Neutrophil (primary cell): ENCODE data around the gene CLTA.
"Not testable (repeated sequence)": the region's sequence is repeated elsewhere in the genome, so short reads cannot be mapped to it uniquely, and the experiment has no call there.

Experiments
- H3K27ac ChIP-seq: fragments of 200-600 bp; sonication (generic); 2 replicates; pipeline ENCODE4 v1.5.1; 2016; ENCODE audit warnings: mild to moderate bottlenecking, moderate library complexity
- H3K27me3 ChIP-seq: fragments of 200-600 bp; sonication (generic); 2 replicates; pipeline ENCODE4 v1.6.0; 2016; ENCODE audit warnings: mild to moderate bottlenecking
- H3K36me3 ChIP-seq: fragments of 200-600 bp; sonication (generic); 2 replicates; pipeline ENCODE4 v1.5.1; 2017
- H3K4me1 ChIP-seq, 2 experiments: fragments of 200-600 bp in 1 of 2; sonication (generic) in 1 of 2; 1 replicate in 1 of 2; 2 replicates in 1 of 2; pipeline versions ENCODE4 v1.5.1 to v1.6.1; 2013 to 2016; ENCODE audit warnings: low read depth in 1 of 2, low read length in 1 of 2, mild to moderate bottlenecking in 1 of 2, moderate library complexity in 1 of 2; ENCODE audit not compliant: control insufficient read depth in 1 of 2, insufficient read depth in 1 of 2
- H3K4me3 ChIP-seq, 2 experiments: fragments of 200-600 bp in 1 of 2; sonication (generic) in 1 of 2; 1 replicate in 1 of 2; 2 replicates in 1 of 2; pipeline ENCODE4 v1.5.1; 2013 to 2016; ENCODE audit warnings: low read depth in 1 of 2, low read length in 1 of 2, mild to moderate bottlenecking in 1 of 2, moderate library complexity in 1 of 2
- H3K9me3 ChIP-seq: fragments of 200-600 bp; sonication (generic); 2 replicates; pipeline ENCODE4 v1.5.1; 2016
- CTCF ChIP-seq: fragments of 200-600 bp; sonication (generic); IDR thresholded peaks from 2 replicates; pipeline ENCODE4 v1.5.1; 2016; ENCODE audit warnings: antibody characterized with exemption

Gene CLTA

DNA sequence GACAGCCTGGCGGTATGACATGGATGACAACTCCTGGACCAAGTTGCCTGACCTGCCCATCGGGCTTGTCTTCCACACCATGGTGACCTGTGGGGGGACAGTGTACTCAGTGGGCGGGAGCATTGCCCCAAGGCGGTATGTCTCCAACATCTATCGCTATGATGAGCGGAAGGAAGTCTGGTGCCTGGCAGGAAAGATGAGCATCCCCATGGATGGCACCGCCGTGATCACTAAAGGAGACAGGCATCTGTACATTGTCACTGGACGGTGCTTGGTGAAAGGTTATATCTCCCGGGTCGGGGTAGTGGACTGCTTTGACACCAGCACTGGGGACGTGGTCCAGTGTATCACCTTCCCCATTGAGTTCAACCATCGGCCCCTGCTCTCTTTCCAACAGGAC is 20.2 kb upstream of the CLTA start:
- TF ChIP-seq CTCF: no peak
- Histone ChIP-seq H3K9me3 (no peaks in the 10 kb centered on the region), H3K36me3 (no peaks in the 10 kb centered on the region), H3K27me3 (no peaks in the 10 kb centered on the region), H3K27ac (no peak overlapping the region), H3K4me3 (no peak overlapping the region), H3K4me1 (peaks cover 15 to 22% of the 10 kb centered on the region in 2 experiments)

DNA sequence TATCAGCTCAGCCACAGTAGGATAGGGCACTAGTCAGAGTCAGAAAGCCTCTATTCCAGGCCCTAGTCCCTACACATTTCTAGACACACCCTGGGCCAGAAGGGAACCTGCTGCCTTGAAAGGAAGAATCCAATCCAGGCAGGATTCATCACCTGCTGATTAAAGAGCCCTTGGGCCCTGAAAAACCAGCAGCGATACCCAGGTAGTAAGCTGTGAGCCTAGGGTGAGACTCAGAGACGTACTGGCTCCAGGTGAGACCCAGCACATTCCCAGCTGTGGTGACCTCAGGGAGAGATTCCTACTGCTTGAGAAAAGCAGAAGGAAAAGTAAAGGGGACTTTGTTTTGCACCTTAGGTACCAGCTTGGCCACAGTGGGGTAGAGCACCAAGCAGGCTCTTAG is 16.9 kb upstream of the CLTA start:
- Histone ChIP-seq H3K27me3 (no peaks in the 10 kb centered on the region), H3K27ac (no peak overlapping the region), H3K36me3 (no peaks in the 10 kb centered on the region), H3K4me3 (no peak overlapping the region), H3K4me1 (peaks cover 5 to 6% of the 10 kb centered on the region in 2 experiments), H3K9me3 (no peaks in the 10 kb centered on the region)
- no peak for TF ChIP-seq CTCF

- Histone ChIP-seq H3K36me3 (no peaks in the 10 kb centered on the region), H3K4me1 (peaks cover 4 to 6% of the 10 kb centered on the region in 2 experiments), H3K27me3 (no peaks in the 10 kb centered on the region), H3K9me3 (no peaks in the 10 kb centered on the region), H3K27ac (no peak overlapping the region), H3K4me3 (no peak overlapping the region)
- no peak for TF ChIP-seq CTCF
These were observed 16.4 kb upstream of the CLTA start for GRCh38 chr9:36174271-36174670.

GRCh38 chr9:36174731-36175130 is 16.0 kb upstream of the CLTA start:
- H3K27me3 ChIP-seq: no peaks in the 10 kb centered on the region
- peaks cover 0 to 1% of the 10 kb centered on the region in 2 experiments for H3K4me1 ChIP-seq
- no peak overlapping the region for H3K27ac ChIP-seq
- no peaks in the 10 kb centered on the region for H3K9me3 ChIP-seq
- no peak overlapping the region for H3K4me3 ChIP-seq
- TF ChIP-seq CTCF: no peak
- no peaks in the 10 kb centered on the region for H3K36me3 ChIP-seq

- not testable (repeated sequence) for H3K9me3 ChIP-seq, H3K27me3 ChIP-seq, H3K36me3 ChIP-seq, H3K27ac ChIP-seq, H3K4me3 ChIP-seq, H3K4me1 ChIP-seq
These were observed 15.5 kb upstream of the CLTA start for GRCh38 chr9:36175209-36175608.

GRCh38 chr9:36176496-36176895 is 14.2 kb upstream of the CLTA start:
- not testable (repeated sequence) for H3K9me3 ChIP-seq, H3K36me3 ChIP-seq, H3K27me3 ChIP-seq, H3K4me1 ChIP-seq, H3K4me3 ChIP-seq, H3K27ac ChIP-seq

DNA sequence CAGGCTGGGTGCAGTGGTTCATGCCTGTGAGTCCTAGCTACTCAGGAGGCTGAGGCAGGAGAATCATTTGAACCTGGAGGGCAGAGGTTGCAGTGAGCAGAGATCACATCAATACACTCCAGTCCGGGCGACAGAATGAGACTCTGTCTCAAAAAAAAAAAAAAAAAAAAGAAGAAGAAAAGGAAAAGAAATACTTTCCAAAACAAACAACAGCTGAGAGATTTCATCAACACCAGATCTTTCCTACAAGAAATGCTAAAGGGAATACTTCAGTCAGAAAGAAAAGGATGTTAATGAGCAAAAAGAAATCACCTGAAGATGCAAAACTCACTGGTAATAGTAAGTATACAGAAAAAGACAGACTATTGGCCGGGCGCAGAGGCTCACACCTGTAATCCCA is 13.2 kb upstream of the CLTA start:
- Histone ChIP-seq H3K9me3 (no peaks in the 10 kb centered on the region), H3K36me3 (no peaks in the 10 kb centered on the region), H3K4me1 (no peaks in the 10 kb centered on the region), H3K27ac (no peak overlapping the region), H3K4me3 (no peak overlapping the region), H3K27me3 (no peaks in the 10 kb centered on the region)
- TF ChIP-seq CTCF: no peak

- H3K9me3 ChIP-seq, H3K4me3 ChIP-seq, H3K4me1 ChIP-seq, H3K36me3 ChIP-seq, H3K27ac ChIP-seq, H3K27me3 ChIP-seq: not testable (repeated sequence)
These were observed 10.5 kb upstream of the CLTA start for GRCh38 chr9:36180243-36180642.
